ENCODE results near the gene CNKSR1.

CNKSR1 gene

DNA sequence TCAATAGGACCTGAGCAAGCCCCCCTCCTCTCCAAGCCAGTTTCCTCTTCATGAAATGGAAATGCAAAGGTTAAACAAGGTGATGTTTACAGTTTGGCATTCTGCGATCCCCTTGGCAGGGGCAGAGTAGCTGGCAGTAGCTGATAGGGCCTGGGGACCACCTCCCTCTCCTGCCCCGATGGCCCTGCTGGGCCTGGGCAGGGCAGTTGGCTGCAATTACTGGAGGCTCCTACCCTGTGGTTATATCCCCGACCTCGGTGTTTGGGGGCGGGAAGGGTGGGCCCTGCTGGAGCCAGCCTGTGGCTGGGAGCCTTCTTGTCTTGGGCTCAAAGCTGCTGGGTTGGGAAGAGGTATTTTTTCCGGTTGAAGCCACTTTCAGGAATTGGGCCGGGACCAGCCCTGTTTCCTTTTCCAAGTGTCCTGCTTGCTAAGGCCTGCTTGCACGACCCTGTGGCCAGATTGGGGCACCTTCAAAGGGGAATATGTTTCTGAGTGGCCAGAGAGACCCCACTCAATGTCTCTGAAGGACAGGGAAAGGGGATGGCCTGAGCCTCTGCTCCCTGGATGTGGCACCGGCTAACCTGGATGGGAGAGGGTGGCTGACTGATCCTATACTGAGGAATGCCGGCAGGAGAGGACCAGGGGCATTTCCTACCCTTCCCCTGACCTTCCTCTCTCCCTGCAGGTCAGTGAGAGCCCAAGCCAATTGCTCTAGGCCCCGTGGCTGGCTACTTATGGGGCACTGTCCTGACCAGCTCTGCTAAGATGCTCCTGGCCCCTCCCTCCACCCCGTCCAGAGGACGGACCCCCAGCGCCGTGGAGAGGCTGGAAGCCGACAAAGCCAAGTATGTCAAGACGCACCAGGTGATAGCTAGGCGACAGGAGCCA lies 16.5 kb upstream of the CNKSR1 start:
- no peak for DNase-seq (ENCODE audit: low read depth)

DNA sequence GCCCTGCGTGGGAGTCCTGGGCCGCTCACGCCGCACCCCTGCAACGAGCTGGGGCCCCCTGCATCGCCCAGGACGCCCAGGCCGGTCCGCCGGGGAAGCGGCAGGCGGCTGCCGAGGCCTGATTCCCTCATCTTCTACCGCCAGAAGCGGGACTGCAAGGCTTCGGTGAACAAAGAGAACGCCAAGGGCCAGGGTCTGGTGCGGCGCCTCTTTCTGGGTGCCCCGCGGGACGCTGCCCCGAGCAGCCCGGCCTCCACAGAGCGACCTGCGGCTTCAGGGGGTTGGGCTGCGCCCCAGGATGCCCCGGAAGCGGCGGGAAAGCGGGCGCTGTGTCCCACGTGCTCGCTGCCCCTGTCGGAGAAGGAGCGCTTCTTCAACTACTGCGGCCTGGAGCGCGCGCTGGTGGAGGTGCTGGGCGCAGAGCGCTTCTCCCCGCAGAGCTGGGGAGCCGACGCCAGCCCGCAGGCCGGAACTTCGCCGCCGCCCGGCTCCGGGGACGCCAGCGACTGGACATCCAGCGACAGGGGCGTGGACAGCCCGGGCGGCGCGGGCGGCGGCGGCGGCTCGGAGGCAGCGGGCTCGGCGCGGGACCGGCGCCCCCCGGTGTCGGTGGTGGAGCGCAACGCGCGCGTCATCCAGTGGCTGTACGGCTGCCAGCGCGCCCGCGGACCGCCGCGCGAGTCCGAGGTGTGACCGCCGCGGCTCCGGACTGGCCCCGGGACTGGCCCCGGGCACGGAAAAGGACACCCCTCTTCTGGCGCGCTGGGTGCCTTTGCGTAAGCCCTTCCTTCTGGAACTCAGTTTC lies 15.7 kb upstream of the CNKSR1 start:
- peak; percentile 42 for DNase-seq (ENCODE audit: low read depth)

DNA sequence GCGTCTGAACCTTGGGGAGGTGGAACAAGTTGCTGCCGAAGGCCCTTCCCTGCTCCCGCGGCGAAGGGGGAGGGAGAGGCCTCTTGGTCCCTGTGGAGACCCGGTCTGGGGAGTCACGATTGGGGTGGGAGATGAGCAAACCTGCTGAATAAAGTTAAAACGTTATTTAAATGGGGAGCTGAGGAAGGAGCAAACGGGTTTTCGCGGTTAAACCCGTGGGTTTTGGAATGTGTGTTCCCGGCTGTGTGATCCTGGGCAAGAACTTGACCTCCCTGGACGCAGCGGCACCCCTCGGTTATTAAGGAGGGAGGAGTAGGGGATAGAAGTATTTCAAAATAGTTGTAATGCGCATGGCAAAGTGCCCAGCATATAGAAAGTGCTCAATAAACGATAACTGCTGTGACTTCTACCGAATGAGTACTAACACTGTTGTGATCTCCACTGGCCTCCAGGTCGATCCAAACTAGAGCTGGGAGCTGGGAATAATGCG lies 15.0 kb upstream of the CNKSR1 start:
- no peak for DNase-seq (ENCODE audit: low read depth)

DNA sequence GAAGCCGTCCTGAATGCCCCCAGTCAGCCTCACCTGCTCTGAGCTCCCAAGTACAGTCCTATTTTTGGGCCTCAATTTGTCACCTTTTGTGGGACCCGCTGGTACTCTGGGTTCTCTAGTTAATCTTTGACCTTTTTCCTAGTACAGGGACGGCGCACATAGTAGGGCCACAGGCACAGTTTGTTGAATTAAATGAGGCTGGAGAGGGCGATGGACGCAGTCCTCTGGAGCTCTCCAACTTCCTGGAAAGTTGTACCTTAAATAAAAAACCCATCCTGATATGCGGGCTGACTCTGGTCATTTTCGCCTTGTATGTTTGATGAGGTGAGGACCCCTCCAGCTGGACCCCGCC lies 13.6 kb upstream of the CNKSR1 start:
- DNase-seq (ENCODE audit: low read depth) = no peak

DNA sequence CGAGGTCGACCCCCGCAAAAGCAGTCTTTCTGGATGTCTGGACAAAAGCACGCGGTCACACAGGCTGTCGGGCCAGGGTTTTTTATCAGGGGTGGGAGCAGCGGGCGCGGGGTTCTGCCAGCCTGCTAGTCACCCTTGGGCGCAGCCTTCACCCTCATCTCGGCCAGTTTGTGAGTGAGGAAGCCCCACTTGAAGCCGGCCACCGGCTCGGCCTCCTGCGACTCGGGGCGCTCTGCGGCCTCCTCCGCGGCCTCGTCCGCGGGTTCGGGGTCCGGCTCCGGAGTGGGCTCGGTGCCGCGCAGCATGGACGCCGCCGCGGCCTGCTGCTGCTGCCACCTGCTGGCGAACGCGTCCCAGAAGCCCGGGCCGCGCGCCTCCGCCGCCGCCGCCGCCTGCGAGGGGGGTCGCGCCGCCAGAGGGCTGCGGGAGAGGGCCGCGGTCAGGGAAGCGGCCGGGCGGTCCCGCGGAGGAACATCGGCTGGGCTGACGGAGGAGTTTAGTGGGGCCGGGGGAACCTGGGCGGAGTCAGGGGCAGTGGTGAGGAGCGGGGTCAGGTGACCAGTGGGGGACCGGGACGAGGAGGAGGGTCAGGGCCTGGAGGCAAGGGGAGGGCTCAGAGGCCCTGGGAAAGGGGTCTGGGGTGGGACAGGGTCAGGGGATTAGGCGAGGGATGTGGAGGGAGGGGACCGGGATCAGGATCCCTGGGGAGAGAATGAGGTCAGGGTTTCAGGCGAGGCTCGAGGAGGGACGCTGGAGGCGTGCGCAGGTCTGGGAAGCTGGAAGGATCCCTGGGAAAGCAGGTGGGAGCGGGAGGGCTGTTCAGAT lies 13.0 kb upstream of the CNKSR1 start:
- no peak for DNase-seq (ENCODE audit: low read depth)

DNA sequence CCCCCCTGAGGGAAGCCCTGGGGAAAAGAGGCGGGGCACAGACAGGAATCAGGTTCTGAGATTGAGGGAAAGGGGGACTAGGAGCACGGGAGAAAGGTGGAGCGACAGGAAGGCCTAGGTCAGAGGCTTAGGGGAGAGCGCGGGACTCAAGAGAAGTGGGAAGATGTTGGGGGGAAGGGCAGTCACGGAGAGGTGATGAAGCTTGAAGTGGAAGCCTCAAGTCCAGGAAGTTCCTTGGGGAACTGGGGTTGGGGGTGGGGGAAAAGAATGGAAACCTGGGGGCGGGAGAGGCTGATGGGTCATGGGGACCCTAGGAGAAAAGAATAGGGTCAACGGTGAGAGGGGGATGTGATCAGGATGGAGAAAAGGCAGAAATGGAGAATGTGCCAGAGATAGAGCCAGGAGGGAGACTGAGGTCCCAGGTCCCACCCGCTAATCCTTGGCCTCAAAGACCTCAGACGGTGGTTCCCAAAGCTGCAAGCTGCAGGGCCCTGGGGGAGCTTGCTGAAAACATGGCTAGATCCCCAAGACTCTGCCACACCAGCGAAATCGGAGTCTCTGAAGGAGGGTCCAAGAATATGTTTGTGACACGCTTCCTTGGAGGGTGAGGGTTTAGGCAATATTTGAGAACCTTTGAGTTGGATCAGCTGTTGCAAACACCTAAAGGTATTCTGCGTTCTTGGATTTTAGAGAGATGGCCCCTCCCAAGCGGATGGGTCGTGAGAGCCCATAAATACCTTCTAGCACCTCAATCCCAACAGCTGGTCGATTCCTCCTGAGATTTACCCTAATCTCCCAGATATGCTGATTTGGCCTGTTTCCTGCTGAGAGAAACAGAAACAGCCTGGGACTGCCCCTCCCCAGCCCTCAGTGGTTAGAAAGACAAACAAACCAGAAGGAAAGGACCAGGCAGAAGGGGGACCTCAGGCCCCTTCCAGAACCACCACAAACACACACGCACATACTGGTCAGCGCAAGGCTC lies 12.1 kb upstream of the CNKSR1 start:
- DNase-seq (ENCODE audit: low read depth) = no peak

DNA sequence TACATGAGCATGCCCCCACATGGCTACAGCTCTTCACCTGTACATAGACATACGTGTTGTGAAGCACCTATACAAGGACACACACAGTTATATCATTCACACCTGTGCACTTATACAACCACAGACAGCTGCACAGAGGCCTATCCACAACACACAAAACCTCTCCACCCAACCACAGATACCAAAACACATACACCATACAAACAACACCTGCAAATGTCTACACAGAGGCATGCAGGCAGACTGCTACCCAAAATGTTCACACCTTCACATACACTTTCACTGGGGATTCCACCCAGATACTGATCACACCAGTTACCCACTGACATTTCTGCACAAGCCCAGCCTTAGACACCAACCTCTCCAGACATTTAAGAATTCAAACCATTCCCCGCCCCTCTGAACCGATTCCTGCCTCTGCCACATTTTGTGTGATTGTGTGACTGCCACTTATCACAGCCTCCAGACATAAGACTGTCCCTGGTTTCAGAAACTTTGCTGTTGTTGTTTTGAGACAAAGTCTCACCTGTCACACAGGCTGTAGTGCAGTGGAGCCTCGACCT lies 10.5 kb upstream of the CNKSR1 start:
- DNase-seq (ENCODE audit: low read depth) = no peak

DNA sequence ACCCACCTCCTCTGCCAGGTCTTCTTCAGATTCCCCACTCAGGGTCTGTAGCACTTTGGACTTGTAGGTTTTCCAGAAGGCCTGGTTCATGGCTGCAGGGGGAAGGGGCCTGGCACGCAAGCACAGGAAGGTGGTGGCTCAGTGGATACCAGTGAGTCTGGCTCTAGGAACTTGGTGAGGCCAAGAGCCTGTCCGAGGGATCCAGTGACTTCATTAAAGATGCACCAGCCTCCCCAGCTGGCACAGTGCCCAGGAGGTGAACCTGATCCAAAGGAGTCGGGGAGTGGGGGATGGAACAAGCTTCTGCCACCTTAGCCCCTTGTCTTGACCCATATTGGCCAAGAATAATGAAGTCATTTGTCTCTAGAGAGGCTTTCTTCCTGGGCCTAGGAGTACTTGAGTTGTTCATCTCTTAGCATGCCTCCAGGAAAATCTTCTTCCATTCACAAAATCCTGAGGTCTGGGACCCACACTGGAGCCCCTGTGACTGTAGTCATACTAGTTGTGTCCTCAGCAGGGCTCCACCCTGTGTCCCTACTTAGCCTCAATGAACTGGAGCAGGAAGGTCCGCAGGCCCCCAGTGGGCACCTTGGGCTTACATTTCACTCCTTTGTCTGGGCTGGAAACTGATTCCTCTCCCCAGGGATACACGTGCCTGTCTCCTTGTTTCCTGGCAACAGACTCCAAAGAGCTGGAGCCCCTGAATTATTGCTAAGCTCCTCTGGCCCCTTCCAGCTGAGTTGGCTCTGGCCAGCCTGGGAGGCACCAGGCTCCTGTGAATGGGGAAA lies 8.7 kb upstream of the CNKSR1 start, which contains the start of gene C1orf232:
TSS of gene C1orf232 (minus strand) at position 554 of the 788 bp plus-strand sequence. CDS start at position 90, 464 bp downstream.
- no peak for DNase-seq (ENCODE audit: low read depth)

DNA sequence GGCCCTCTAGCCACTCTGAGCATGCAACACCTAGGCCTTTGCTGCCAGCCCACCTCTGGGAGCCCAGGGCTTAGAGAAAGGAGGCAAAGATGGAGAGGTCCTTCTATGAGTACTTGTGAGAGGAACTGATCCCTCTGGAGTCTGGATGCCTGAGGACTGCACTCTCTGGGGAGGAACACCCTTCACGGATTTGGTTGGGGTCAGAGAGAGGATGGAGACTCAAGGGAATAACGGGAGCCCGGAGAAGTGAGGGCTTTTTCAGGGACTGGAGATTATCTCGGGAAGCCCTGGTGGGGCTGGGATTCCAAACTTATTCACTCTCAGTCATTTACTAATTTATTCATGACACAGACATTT lies 8.1 kb upstream of the CNKSR1 start:
- DNase-seq (ENCODE audit: low read depth) = no peak

DNA sequence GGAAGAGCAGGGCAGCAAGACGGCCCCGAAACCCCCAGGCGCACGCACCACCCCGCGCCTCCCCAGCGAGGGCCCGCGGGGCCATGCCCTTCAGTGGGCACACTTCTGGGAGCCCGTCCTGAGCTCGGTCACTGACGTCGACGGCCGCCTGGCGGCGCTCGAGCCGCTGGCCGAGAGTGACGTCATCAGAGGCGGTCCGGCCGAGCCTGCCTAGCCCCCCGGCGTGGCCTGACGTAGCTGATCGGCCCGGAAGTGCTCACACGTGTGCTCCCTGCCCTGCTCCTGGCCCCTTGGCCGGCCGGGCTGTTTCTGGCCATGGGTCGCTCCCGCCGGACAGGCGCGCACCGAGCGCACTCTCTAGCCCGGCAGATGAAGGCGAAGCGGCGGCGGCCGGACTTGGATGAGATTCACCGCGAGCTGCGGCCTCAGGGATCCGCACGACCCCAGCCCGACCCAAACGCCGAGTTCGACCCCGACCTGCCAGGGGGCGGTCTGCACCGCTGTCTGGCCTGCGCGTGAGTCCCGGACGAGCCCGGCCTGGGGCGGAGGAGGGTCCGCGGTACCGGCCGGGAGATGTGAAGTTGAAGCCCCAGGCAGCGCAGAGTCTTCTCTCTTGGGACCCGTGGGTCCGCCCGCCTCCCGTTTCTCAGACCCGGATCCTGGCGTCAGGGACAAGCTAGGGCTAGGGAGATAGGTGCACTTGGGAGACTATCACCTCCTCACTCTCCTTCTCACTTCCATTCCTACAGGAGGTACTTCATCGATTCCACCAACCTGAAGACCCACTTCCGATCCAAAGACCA lies 7.4 kb upstream of the CNKSR1 start, which contains the start of gene ZNF593:
TSS of gene ZNF593 (plus strand) at position 240 of the 803 bp plus-strand sequence. CDS start at position 316, 76 bp downstream.
- DNase-seq (ENCODE audit: low read depth) = peak; percentile 91

DNA sequence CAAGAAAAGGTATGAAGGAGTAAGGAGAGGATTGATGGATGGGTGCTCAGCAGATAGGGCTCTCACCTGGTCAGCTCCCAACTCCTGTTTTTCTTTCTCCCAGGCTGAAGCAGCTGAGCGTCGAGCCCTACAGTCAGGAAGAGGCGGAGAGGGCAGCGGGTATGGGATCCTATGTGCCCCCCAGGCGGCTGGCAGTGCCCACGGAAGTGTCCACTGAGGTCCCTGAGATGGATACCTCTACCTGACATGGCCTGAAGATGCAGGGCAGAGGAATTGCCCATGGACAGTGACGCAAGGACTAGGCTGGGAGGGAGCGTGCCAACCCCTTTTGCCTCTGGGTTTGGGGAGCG lies 6.8 kb upstream of the CNKSR1 start:
- DNase-seq (ENCODE audit: low read depth) = no peak

DNA sequence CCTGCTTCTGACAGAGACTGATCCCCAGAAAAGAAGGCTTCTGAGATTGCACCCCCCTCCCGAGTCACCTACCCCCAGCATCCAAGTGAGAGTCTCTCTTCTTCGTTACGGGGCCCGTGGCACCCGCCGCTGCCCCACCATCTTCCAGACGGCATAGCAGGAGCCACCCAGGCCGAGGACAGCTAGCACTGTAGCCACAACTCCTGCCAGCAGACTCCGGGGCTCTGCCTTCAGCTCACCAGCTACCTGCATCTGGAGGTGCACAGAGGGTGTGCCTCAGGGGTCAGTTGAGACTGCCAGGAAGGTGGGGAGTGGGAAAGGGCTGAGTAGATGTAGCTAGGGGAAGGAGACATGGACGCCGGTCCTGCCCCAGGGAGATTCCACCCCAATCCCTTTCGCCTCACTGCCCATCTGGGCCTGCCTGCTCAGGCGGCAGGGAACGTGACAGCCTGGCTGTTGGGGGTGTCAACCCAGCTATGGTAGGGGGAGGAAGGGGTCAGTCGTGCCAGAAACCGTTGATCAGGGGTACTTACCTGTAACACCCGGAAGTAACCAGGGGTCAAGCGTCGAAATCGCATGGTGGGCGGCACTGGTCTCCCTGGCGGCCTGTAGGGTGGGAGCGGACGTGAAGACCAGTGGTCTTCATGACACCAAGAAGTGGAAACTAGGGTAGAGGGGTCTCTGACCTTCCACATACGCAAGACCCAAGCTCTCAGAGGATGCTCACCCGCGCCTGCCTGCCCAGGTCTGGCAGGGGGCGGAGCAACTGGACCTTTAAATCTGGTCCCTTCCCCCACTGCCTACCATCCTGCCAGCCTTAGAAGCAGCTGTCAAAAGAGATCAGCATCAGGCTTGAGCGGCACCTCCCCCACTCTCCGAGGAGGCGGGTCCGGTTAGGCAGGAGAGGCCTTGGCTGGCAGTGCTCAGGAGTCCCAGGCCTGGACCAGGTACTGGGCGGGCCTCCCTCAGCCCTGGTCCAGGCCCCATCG lies 5.9 kb upstream of the CNKSR1 start, which contains the start of gene ZNF593OS:
TSS of gene ZNF593OS (minus strand) at position 749 of the 989 bp plus-strand sequence. CDS start at position 578, 171 bp downstream.
- no peak for DNase-seq (ENCODE audit: low read depth)

DNA sequence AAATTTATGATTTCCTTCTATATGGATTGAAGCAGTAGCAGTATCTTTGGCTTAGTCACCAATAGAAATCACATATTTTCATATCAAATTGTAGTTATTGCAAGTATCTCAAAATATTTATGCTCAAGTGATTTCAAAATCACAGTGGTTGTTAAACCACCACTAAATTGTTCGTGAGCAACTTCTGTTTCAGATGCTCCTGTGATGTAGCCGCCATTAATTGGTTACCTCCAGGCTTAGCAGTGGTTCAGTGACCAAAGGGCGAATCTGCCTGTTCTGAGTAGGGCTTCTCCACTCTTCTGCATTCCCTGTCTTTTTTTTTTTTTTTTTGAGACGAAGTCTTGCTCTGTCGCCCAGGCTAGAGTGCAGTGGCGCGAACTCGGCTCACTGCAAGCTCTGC lies 1.9 kb upstream of the CNKSR1 start:
- DNase-seq (ENCODE audit: low read depth) = no peak

DNA sequence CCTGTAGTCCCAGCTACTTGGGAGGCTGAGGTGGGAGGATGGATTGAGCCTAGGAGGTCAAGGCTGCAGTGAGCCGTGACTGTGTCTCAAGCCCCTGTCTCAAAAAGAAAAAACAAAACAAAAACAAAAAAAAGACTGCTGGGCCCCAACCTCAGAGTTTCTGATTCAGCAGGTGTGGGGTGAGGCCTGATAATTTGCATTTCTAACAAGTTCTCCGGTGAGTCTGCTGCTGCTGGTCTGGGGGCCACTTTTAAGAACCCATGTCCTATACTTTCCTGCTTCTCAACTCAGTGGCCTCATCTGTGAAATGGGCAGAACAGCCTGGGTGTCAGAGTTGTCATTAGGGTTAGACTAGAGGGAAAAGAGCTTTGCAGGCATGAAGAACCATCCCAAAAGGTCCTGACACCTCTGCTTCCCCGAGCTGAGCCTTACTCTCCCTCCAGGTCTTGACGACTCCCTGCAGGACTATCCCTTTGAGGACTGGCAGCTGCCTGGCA lies 2.8 kb downstream of the CNKSR1 start:
- DNase-seq (ENCODE audit: low read depth) = no peak

DNA sequence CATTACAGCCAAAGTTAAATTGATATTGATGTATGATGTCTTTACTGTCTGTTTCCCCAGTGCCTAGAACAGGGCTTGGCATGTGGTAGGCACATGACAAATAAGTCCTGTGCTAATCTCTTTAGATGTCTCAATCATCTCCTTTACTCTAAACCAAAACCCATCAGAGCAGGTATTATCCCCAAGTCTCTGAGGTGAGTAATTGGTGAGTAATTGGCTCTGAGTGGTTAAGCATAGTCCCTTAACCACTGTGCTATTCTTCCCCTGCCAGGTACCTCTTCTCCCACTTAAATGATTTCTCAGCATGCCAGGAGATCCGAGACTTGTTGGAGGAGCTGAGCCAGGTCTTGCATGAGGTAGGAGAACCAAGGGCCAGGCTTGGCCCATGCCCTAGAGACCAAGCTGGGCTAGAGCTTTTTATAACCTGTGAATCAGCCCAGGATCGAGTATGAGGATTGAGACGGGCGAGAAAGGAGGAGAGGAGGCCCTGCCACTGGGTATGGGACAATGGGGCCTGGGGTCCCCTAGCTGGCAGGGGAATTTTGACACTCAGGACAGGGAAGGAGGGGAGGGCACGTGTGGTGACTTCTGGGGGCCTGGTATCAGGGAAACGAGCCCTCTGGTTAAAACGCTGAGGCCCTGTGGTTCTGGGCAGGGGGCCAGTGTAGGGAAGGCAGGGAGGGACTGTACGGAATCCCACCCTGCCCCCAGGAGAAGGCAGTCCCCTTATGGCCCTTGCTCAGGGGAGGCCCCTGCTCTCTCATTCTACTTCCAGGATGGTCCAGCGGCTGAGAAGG lies 4.5 kb downstream of the CNKSR1 start:
- no peak for DNase-seq (ENCODE audit: low read depth)

DNA sequence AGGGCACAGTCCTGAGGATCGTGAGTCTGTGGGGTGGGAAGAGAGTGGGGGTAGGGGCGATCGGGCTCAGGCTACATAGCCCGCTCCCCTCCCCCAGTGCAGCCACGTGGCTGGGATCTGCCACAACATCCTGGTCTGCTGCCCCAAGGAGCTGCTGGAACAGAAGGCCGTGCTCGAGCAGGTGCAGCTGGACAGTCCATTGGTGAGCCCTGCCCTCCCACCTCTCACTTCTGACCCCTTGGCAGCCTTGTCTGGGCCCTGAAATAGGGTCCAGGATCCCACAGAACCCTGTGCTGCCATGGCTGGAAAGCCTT lies 5.0 kb downstream of the CNKSR1 start:
- no peak for DNase-seq (ENCODE audit: low read depth)

DNA sequence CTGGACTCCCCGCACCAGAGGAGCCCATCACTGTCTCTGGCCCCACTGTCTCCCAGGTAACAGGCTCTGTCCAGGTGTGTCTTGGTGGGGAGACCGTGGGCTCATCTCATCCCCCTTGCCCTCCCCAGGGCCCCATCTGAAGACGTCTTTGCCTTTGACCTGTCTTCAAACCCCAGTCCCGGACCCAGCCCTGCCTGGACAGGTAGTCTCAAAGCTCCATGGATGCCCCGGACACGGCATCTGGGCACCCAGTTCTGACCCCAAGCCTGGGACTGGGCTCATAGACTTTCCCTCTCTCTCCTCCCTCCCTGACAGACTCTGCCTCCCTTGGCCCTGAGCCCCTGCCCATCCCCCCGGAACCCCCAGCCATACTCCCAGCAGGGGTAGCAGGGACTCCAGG lies 6.8 kb downstream of the CNKSR1 start:
- DNase-seq (ENCODE audit: low read depth) = no peak
